ENCODE results near the gene FBXO39. TPM values are rescaled to one million over a fixed set of nuclear protein-coding genes. Genes with fewer than 3 reads are reported as not detected.
"Not testable (repeated sequence)": the region's sequence is repeated elsewhere in the genome, so short reads cannot be mapped to it uniquely, and the experiment has no call there.

The FBXO39 gene
- total and polyA plus RNA-seq, 2 donors (not counting 1 experiment from before 2014, with no cell fraction given) = 0.13 TPM; not detected in 1

- Histone ChIP-seq H3K4me1 (ENCODE audit: control insufficient read depth in 2 of 2, insufficient read depth in 2 of 2, low read length in 2 of 2) (no peaks in the 10 kb centered on the region), H3K9me3 (ENCODE audit: control extremely low read depth in 1 of 3, control insufficient read depth in 2 of 3, insufficient read depth in 1 of 3, low read length in 2 of 3) (no peaks in the 10 kb centered on the region), H3K79me2 (ENCODE audit: control insufficient read depth, insufficient read depth, low read length) (no peaks in the 10 kb centered on the region), H3K4me2 (replicated peaks; ENCODE audit: low read depth, low read length, poor library complexity, severe bottlenecking) (no peak overlapping the region), H4K20me1 (ENCODE audit: control insufficient read depth, insufficient read depth, low read length, poor library complexity, severe bottlenecking) (no peaks in the 10 kb centered on the region), H3K4me3 (ENCODE audit: control extremely low read depth in 1 of 5, extremely low read depth in 1 of 5, insufficient read depth in 1 of 5, low read depth in 2 of 5, low read length in 4 of 5) (no peak overlapping the region), H2AFZ (ENCODE audit: insufficient read depth, low read depth, low read length, poor library complexity, severe bottlenecking) (no peak overlapping the region), H3K27me3 (replicated peaks in 1 of 4; ENCODE audit: control extremely low read depth in 1 of 4, control insufficient read depth in 3 of 4, insufficient read depth in 4 of 4, low read length in 3 of 4) (peaks cover 0 to 6% (median 1%) of the 10 kb centered on the region in 4 experiments), H3K9ac (ENCODE audit: low read length) (no peak overlapping the region), H3K27ac (ENCODE audit: low read length in 2 of 2) (no peak overlapping the region), H3K36me3 (replicated peaks in 1 of 2; ENCODE audit: control extremely low read depth in 1 of 2, control insufficient read depth in 1 of 2, extremely low read depth in 1 of 2, insufficient read depth in 2 of 2, low read length in 1 of 2) (no peaks in the 10 kb centered on the region)
- H3K9me3 Mint-ChIP-seq (ENCODE audit: insufficient read depth) = no peaks in the 10 kb centered on the region
- ChIA-PET POLR2A (no interaction called here), CTCF (no interaction called here)
- no peak overlapping the region for H3K27ac Mint-ChIP-seq
- WGBS (ENCODE audit: insufficient coverage) = 88% methylated on average over 7 of the region's 10 CpGs
- intact Hi-C loops (cut with micrococcal nuclease) = no loop called here
- H3K4me3 Mint-ChIP-seq = no peak overlapping the region
- DNase-seq (no peak), ATAC-seq (ENCODE audit: low read depth) (no peak)
- H3K4me1 Mint-ChIP-seq = no peaks in the 10 kb centered on the region
- no peak for TF ChIP-seq CTCF (IDR thresholded peaks at IDR 0.05)
- H3K27me3 Mint-ChIP-seq = peaks cover 28% of the 10 kb centered on the region
These were observed 39.8 kb downstream of the FBXO39 start for GRCh38 chr17:6815775-6816174.

- H3K9ac ChIP-seq (ENCODE audit: low read length); H3K4me2 ChIP-seq (replicated peaks; ENCODE audit: low read depth, low read length, poor library complexity, severe bottlenecking); H3K4me3 Mint-ChIP-seq; POLR2A ChIA-PET; H3K4me1 ChIP-seq (ENCODE audit: control insufficient read depth in 2 of 2, insufficient read depth in 2 of 2, low read length in 2 of 2); H3K27ac Mint-ChIP-seq; H3K4me3 ChIP-seq (ENCODE audit: control extremely low read depth in 1 of 5, extremely low read depth in 1 of 5, insufficient read depth in 1 of 5, low read depth in 2 of 5, low read length in 4 of 5); CTCF ChIA-PET; H3K79me2 ChIP-seq (ENCODE audit: control insufficient read depth, insufficient read depth, low read length); H3K4me1 Mint-ChIP-seq; H3K27ac ChIP-seq (ENCODE audit: low read length in 2 of 2); H4K20me1 ChIP-seq (ENCODE audit: control insufficient read depth, insufficient read depth, low read length, poor library complexity, severe bottlenecking); H2AFZ ChIP-seq (ENCODE audit: insufficient read depth, low read depth, low read length, poor library complexity, severe bottlenecking); H3K36me3 ChIP-seq (replicated peaks in 1 of 2; ENCODE audit: control extremely low read depth in 1 of 2, control insufficient read depth in 1 of 2, extremely low read depth in 1 of 2, insufficient read depth in 2 of 2, low read length in 1 of 2); H3K9me3 Mint-ChIP-seq (ENCODE audit: insufficient read depth); H3K27me3 ChIP-seq (replicated peaks in 1 of 4; ENCODE audit: control extremely low read depth in 1 of 4, control insufficient read depth in 3 of 4, insufficient read depth in 4 of 4, low read length in 3 of 4); ATAC-seq (ENCODE audit: low read depth); DNase-seq; intact Hi-C loops (cut with micrococcal nuclease); H3K9me3 ChIP-seq (ENCODE audit: control extremely low read depth in 1 of 3, control insufficient read depth in 2 of 3, insufficient read depth in 1 of 3, low read length in 2 of 3): not testable (repeated sequence)
- no CpG with 5 or more reads among the region's 3 CpGs for WGBS (ENCODE audit: insufficient coverage)
- H3K27me3 Mint-ChIP-seq = peaks cover 24% of the 10 kb centered on the region
These were observed 40.4 kb downstream of the FBXO39 start for GRCh38 chr17:6816368-6816767.

Measured in B cell (primary cell).